Renal cortex interstitium (tissue), 15 donors: ENCODE results near the gene KRT77. TPM values are rescaled to one million over a fixed set of nuclear protein-coding genes. Genes with fewer than 3 reads are reported as not detected.
"Not testable (repeated sequence)": the region's sequence is repeated elsewhere in the genome, so short reads cannot be mapped to it uniquely, and the experiment has no call there.

Experiments
- DNase-seq, 11 donors: peaks; one replicate each; pipeline ENCODE4 v3.0.0-alpha.2; 2013; ENCODE audit warnings: low read depth in 9 of 11, low spot score in 4 of 11; ENCODE audit errors: extremely low read depth in 1 of 11
- long read RNA-seq, 16 experiments: transcript quantifications; one replicate each; lab custom pipeline, GENCODE V29; 2026
- polyA plus RNA-seq, 3 donors: library from polyadenylated mRNA; unstranded; fragments of 120-200 nt; gene quantifications; one replicate each; pipeline ENCODE4 v1.2.1, GENCODE V29; 2013; ENCODE audit not compliant: insufficient read length in 3 of 3

The KRT77 gene
- polyA plus RNA-seq, result not detected
- long read RNA-seq, donor 1, result 0 reads
- long read RNA-seq, donor 2, result 0 reads
- long read RNA-seq, donor 3, result 0 reads
- long read RNA-seq, donor 4, result 0 reads
- long read RNA-seq, donor 5, result 0 reads
- long read RNA-seq, donor 6, result 0 reads
- long read RNA-seq, donor 7, result 0 reads
- long read RNA-seq, donor 8, result 0 reads
- long read RNA-seq, donor 9, result 0 reads
- long read RNA-seq, donor 10, result 0 reads
- long read RNA-seq, donor 11, result 0 reads
- long read RNA-seq, donor 12, result 0 reads
- long read RNA-seq, donor 13, result 0 reads
- long read RNA-seq, donor 14, result 0 reads
- long read RNA-seq, donor 15, result 0 reads
- long read RNA-seq, donor 16, result 0 reads

- no peak for DNase-seq
Measured at GRCh38 chr12:52703424-52703823, at the start of gene KRT77. KRT77 (minus strand) TSS chr12:52703524; CDS start chr12:52703434, 90 bp downstream.

- DNase-seq, result no peak
Measured at GRCh38 chr12:52752516-52752915, 49.2 kb upstream of the KRT77 start.

- no peak for DNase-seq
Measured at GRCh38 chr12:52751795-52752194, 48.5 kb upstream of the KRT77 start.

- DNase-seq, result not testable (repeated sequence)
Measured at GRCh38 chr12:52750532-52750931, 47.2 kb upstream of the KRT77 start.

- DNase-seq, result no peak
Measured at GRCh38 chr12:52749827-52750226, 46.5 kb upstream of the KRT77 start.

GRCh38 chr12:52748578-52748977, 45.3 kb upstream of the KRT77 start:
- no peak for DNase-seq

- DNase-seq, result no peak
Measured at GRCh38 chr12:52745554-52745953, 42.2 kb upstream of the KRT77 start.

- no peak for DNase-seq
Measured at GRCh38 chr12:52744493-52745156, 41.3 kb upstream of the KRT77 start.

- DNase-seq, result no peak
Measured at GRCh38 chr12:52742822-52743457, 39.6 kb upstream of the KRT77 start.

- DNase-seq, result no peak
Measured at GRCh38 chr12:52742196-52742580, 38.9 kb upstream of the KRT77 start.

GRCh38 chr12:52741375-52742195, 38.3 kb upstream of the KRT77 start:
- peak; percentile 59 to 83 (median 75) for DNase-seq

- no peak for DNase-seq
Measured at GRCh38 chr12:52740584-52740983, 37.3 kb upstream of the KRT77 start.

GRCh38 chr12:52739963-52740362, 36.6 kb upstream of the KRT77 start:
- no peak for DNase-seq

- no peak for DNase-seq
Measured at GRCh38 chr12:52735816-52736632, 32.7 kb upstream of the KRT77 start.

- no peak for DNase-seq
Measured at GRCh38 chr12:52735106-52735505, 31.8 kb upstream of the KRT77 start.

- no peak for DNase-seq
Measured at GRCh38 chr12:52730793-52731192, 27.5 kb upstream of the KRT77 start.

- no peak for DNase-seq
Measured at GRCh38 chr12:52730383-52730782, 27.1 kb upstream of the KRT77 start.

- DNase-seq, result no peak
Measured at GRCh38 chr12:52729147-52729546, 25.8 kb upstream of the KRT77 start.

GRCh38 chr12:52728374-52728773, 25.1 kb upstream of the KRT77 start:
- DNase-seq, result no peak
